ENCODE results near the gene SOX1. TPM values are rescaled to one million over a fixed set of nuclear protein-coding genes. Genes with fewer than 3 reads are reported as not detected.

SOX1 gene
- total and polyA plus RNA-seq, 2 donors (not counting 3 experiments of a cell fraction or from before 2014, with no cell fraction given), result not detected

DNA sequence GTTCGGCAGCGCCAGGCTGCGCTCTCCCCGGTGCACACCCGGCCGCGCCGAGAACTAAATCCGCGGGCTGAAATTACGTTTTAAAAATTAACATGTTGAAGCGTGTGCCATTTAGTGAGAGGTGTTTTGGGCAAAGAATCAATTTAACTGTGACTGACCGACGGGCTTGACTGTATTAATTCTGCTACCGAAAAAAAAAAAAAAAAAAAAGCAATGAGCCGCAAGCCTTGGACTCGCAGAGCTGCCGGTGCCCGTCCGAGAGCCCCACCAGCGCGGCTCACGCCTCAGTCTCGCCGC, 9.6 kb upstream of the SOX1 start:
- BruUV-seq (replicated peaks), result no TSS peak
- H3K4me3 ChIP-seq (replicated peaks in 1 of 3; ENCODE audit: insufficient read depth in 1 of 3, low read depth in 1 of 3, low read length in 3 of 3), result no peak overlapping the region
- no peak overlapping the region for H2AFZ ChIP-seq (ENCODE audit: low read depth, low read length)
- no peak overlapping the region for H3K4me2 ChIP-seq (ENCODE audit: insufficient read depth, low read length)
- no peak overlapping the region for H3K27ac ChIP-seq (ENCODE audit: insufficient read depth, low read depth, low read length)
- CTCF ChIA-PET, result no interaction called here
- no peaks in the 10 kb centered on the region for H3K36me3 ChIP-seq (ENCODE audit: control insufficient read depth in 2 of 2, extremely low read depth in 1 of 2, insufficient read depth in 2 of 2, low read length in 2 of 2)
- H3K9me1 ChIP-seq (replicated peaks; ENCODE audit: control insufficient read depth, extremely low read depth, insufficient read depth, low read length), result no peaks in the 10 kb centered on the region
- H3K4me1 ChIP-seq (ENCODE audit: control insufficient read depth, extremely low read depth, insufficient read depth, low read length), result no peaks in the 10 kb centered on the region
- dilution Hi-C loops (cut with MboI; ENCODE audit: extremely low pct_ligation_motif_present, low sequenced_read_pairs) (no loop called here), intact Hi-C loops (cut with micrococcal nuclease) (no loop called here)
- H3K27me3 ChIP-seq (ENCODE audit: control insufficient read depth in 2 of 2, insufficient read depth in 2 of 2, low read length in 2 of 2), result peaks cover 88 to 98% of the 10 kb centered on the region in 2 experiments
- no peak for TF ChIP-seq MYC (IDR thresholded peaks at IDR 0.05; ENCODE audit: low read depth, low read length)
- TF ChIP-seq, protein P1, sequence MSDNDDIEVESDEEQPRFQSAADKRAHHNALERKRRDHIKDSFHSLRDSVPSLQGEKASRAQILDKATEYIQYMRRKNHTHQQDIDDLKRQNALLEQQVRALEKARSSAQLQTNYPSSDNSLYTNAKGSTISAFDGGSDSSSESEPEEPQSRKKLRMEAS (IDR thresholded peaks at IDR 0.05; ENCODE audit: insufficient read depth, insufficient read length), result no peak
- TF ChIP-seq, protein P2, sequence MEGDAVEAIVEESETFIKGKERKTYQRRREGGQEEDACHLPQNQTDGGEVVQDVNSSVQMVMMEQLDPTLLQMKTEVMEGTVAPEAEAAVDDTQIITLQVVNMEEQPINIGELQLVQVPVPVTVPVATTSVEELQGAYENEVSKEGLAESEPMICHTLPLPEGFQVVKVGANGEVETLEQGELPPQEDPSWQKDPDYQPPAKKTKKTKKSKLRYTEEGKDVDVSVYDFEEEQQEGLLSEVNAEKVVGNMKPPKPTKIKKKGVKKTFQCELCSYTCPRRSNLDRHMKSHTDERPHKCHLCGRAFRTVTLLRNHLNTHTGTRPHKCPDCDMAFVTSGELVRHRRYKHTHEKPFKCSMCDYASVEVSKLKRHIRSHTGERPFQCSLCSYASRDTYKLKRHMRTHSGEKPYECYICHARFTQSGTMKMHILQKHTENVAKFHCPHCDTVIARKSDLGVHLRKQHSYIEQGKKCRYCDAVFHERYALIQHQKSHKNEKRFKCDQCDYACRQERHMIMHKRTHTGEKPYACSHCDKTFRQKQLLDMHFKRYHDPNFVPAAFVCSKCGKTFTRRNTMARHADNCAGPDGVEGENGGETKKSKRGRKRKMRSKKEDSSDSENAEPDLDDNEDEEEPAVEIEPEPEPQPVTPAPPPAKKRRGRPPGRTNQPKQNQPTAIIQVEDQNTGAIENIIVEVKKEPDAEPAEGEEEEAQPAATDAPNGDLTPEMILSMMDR (IDR thresholded peaks at IDR 0.05; ENCODE audit: extremely low read depth in 1 of 2, insufficient read depth in 1 of 2, low read depth in 1 of 2, low read length in 2 of 2), result no peak
- TF ChIP-seq FOS (IDR thresholded peaks at IDR 0.05; ENCODE audit: borderline replicate concordance, insufficient read depth, low read length), result no peak
- TF ChIP-seq EZH2 (IDR thresholded peaks at IDR 0.05; ENCODE audit: borderline replicate concordance, low read depth, low read length, severe bottlenecking), result no peak
- TF ChIP-seq GATA2 (IDR thresholded peaks at IDR 0.05; ENCODE audit: insufficient read depth, insufficient read length, low read depth, low read length), result no peak
- no peaks in the 10 kb centered on the region for H3K9me3 ChIP-seq (replicated peaks; ENCODE audit: control insufficient read depth, insufficient read depth, low read length)
- no peaks in the 10 kb centered on the region for H3K79me2 ChIP-seq (ENCODE audit: control insufficient read depth, insufficient read depth, low read length)
- FAIRE-seq (no peak), DNase-seq (ENCODE audit: low read depth, low spot score) (no peak)
- no peak overlapping the region for H3K9ac ChIP-seq (replicated peaks; ENCODE audit: extremely low read depth, insufficient read depth, low read length)
- H4K20me1 ChIP-seq (replicated peaks; ENCODE audit: control insufficient read depth, extremely low read depth, insufficient read depth, low read length), result no peaks in the 10 kb centered on the region
- POLR2A ChIA-PET, result no interaction called here
